SK-N-MC (cell line): ENCODE results near the gene PLA2G4F.

ENCODE experiments used
- DNase-seq: peaks from one replicate; pipeline ENCODE4 v3.0.0-alpha.2; 2011; ENCODE audit warnings: low read depth, low spot score
- H3K27ac ChIP-seq: fragments of 200-600 bp; sonication (generic); 2 replicates; pipeline ENCODE4 v1.5.1; 2016; ENCODE audit warnings: mixed run types
- H3K36me3 ChIP-seq: fragments of 200-600 bp; sonication (generic); 2 replicates; pipeline ENCODE4 v1.6.1; 2017; ENCODE audit warnings: antibody characterized with exemption, low read length, mixed read lengths; ENCODE audit not compliant: insufficient read depth
- H3K4me3 ChIP-seq: fragments of 200-600 bp; sonication (generic); 2 replicates; pipeline ENCODE4 v1.5.1; 2016
- H3K9ac ChIP-seq: fragments of 200-600 bp; sonication (generic); 2 replicates; pipeline ENCODE4 v1.8.0; 2017; ENCODE audit warnings: mixed run types, mixed read lengths; ENCODE audit not compliant: insufficient read length
- H3K9me3 ChIP-seq: fragments of 200-600 bp; sonication (generic); 2 replicates; pipeline ENCODE4 v1.6.1; 2017; ENCODE audit warnings: low read depth, mild to moderate bottlenecking, antibody characterized with exemption, low read length, moderate library complexity, mixed read lengths
- EZH2 ChIP-seq: fragments of 200-600 bp; sonication (generic); IDR thresholded peaks from one replicate; pipeline ENCODE4 v1.6.1; 2017; ENCODE audit warnings: antibody characterized with exemption
- FOXP2 ChIP-seq: optimal IDR thresholded peaks from 2 replicates; pipeline ENCODE3; 2011; ENCODE audit warnings: mild to moderate bottlenecking, moderate library complexity; ENCODE audit not compliant: insufficient read depth; ENCODE audit errors: extremely low read length, control extremely low read depth
- POLR2AphosphoS5 ChIP-seq: IDR thresholded peaks from 2 replicates; pipeline ENCODE4 v1.6.1; 2012; ENCODE audit warnings: mild to moderate bottlenecking, low read depth, low read length, borderline replicate concordance

The PLA2G4F gene

DNA sequence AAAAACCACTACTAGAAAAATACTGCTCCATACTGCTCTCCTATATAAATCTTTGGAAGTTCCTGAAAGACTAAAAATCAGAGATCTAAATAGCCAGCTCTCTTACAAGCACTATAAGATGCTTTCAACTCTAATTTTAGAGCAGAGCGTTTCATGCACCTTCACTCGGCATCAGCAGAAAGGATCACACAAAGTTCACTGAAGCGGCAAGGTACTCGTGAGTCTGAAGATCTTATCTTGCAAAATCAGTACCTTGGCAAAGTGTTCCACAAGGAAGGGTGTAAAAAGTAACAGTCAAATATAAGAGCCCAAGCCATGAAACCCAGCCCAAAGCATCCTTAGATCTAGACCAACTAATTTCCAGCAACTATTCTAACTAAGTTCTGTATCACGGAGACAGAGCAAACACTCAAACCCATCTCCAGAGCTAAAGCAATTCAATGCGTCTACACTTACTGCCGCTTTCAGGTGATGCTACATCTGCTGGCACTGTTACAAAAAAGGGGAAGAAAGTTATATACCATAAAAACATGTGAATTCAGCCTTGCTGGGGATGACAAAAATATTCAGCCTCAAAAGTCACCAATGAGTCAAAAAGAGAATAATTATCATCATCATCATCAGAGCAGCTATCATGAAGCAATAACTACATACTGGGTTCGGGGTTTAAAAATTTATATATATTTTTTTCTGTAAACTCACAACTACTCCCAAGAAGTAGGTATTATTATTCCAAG lies 35.3 kb upstream of the PLA2G4F start:
- Histone ChIP-seq H3K9ac (no peak overlapping the region), H3K36me3 (peaks cover 24% of the 10 kb centered on the region)
- no peak for DNase-seq

DNA sequence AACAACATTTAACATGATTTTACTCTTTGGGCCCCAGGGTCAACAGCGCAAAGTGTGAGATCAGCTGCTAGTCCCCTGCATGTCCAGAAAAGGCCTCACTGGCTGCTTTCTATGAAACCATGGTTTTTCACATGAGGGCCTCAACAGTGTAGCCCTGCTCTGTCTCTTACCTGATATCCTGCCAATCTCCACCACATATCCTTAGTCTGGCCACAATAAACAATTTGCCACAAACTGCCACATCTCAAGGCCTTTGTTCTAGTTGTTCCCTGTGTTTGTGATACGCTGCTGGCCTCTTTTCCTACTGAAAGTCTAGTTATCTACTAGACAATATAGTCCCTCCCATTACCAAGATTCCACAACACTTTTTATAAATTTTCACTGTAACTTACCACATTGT lies 33.9 kb upstream of the PLA2G4F start:
- TF ChIP-seq FOXP2 (no peak), POLR2AphosphoS5 (no peak), EZH2 (no peak)
- no peak for DNase-seq
- no peak overlapping the region for H3K4me3 ChIP-seq
- no peak overlapping the region for H3K27ac ChIP-seq
- H3K9ac ChIP-seq, result no peak overlapping the region
- peaks cover 36% of the 10 kb centered on the region for H3K36me3 ChIP-seq
- H3K9me3 ChIP-seq, result no peaks in the 10 kb centered on the region

More for the DNA sequence above, 35.3 kb upstream of the PLA2G4F start:
- Histone ChIP-seq H3K27ac (no peak overlapping the region), H3K4me3 (no peak overlapping the region), H3K9me3 (no peaks in the 10 kb centered on the region)
- TF ChIP-seq EZH2 (no peak), FOXP2 (no peak), POLR2AphosphoS5 (no peak)

DNA sequence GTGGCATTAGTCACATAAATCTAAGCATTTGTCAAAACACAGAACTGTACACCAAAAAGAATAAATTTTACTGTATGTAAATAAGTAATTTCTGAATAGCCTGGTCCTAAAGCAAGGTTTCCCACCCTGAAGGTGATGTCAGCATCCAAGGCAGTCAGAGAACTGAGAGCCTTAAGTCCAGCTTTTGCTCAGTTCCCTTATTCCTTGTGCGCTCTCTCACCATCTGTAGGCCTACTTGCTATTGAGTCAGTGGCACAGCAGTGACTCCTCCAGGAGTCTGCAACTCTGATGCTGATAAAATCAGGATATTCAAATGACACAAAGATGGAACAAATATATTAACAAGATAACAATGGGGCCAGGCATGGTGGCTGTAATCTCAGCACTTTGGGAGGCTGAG lies 29.4 kb upstream of the PLA2G4F start:
- no peak for DNase-seq
- TF ChIP-seq POLR2AphosphoS5, result no peak
- TF ChIP-seq FOXP2, result no peak
- no peak for TF ChIP-seq EZH2
- Histone ChIP-seq H3K4me3 (no peak overlapping the region), H3K9ac (no peak overlapping the region), H3K36me3 (peaks cover 46% of the 10 kb centered on the region), H3K27ac (no peak overlapping the region), H3K9me3 (no peaks in the 10 kb centered on the region)

DNA sequence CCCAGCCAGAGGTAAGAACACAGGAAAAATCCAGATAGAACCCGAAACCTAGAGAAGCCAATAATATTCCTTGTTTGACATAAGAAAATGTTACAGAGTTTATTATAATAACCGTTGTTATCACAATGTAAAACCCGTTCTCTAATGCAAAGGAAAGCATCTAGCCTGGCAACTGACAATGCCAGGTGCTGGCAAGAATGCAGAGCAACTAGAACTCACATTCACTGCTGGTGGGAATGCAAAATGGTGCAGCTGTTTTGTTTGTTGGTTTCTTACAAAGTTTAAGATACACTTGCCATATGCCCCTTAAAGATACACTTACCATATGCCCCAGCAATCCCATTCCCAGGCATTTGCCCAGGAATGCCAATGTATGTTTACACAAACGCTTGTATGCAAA lies 28.3 kb upstream of the PLA2G4F start:
- DNase-seq, result no peak
- H3K27ac ChIP-seq, result no peak overlapping the region
- no peak for TF ChIP-seq FOXP2
- no peak for TF ChIP-seq POLR2AphosphoS5
- no peak for TF ChIP-seq EZH2
- no peaks in the 10 kb centered on the region for H3K9me3 ChIP-seq
- no peak overlapping the region for H3K9ac ChIP-seq
- H3K4me3 ChIP-seq, result no peak overlapping the region
- H3K36me3 ChIP-seq, result peaks cover 43% of the 10 kb centered on the region

DNA sequence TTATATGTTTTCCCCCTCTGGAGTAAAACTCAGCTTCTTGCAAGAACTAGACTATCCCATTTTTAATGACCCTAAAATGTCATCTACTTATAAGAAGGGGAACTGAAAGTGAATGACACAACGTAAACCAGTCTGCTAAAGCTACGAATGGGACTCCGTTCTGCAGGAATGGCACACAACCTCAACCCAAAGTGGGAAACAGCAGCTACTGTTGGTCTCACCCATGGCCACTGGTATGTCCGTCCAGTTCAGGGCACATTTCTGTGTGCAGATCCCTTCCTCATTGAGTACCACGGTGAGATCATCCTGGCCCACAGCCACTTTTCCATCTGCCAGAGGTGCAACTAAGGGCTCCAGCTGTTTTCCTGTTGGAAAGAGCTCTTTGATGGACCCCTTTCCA lies 27.9 kb upstream of the PLA2G4F start:
- no peak for DNase-seq
- H3K4me3 ChIP-seq, result no peak overlapping the region
- H3K27ac ChIP-seq, result no peak overlapping the region
- TF ChIP-seq EZH2 (no peak), POLR2AphosphoS5 (no peak), FOXP2 (no peak)
- H3K9me3 ChIP-seq, result no peaks in the 10 kb centered on the region
- no peak overlapping the region for H3K9ac ChIP-seq
- H3K36me3 ChIP-seq, result peaks cover 45% of the 10 kb centered on the region

DNA sequence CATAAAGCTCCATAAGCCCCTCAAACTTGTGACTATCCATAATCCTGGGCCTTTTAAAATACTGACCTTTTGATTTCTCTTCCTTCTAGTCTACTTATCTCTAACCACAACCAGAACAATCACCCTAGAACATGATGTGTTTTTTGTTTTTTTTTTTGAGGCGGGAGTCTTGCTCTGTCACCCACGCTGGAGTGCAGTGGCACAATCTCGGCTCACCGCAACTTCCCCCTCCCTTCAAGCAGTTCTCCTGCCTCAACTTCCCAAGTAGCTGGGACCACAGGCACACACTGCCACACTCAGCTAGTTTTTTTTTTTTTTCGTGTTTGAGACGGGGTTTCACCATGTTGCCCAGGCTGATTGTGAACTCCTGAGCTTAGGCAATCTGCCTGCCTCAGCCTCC lies 26.5 kb upstream of the PLA2G4F start:
- DNase-seq, result no peak
- Histone ChIP-seq H3K4me3 (no peak overlapping the region), H3K9me3 (no peaks in the 10 kb centered on the region), H3K36me3 (peaks cover 48% of the 10 kb centered on the region), H3K27ac (no peak overlapping the region), H3K9ac (no peak overlapping the region)
- no peak for TF ChIP-seq EZH2
- TF ChIP-seq FOXP2, result no peak
- TF ChIP-seq POLR2AphosphoS5, result no peak

DNA sequence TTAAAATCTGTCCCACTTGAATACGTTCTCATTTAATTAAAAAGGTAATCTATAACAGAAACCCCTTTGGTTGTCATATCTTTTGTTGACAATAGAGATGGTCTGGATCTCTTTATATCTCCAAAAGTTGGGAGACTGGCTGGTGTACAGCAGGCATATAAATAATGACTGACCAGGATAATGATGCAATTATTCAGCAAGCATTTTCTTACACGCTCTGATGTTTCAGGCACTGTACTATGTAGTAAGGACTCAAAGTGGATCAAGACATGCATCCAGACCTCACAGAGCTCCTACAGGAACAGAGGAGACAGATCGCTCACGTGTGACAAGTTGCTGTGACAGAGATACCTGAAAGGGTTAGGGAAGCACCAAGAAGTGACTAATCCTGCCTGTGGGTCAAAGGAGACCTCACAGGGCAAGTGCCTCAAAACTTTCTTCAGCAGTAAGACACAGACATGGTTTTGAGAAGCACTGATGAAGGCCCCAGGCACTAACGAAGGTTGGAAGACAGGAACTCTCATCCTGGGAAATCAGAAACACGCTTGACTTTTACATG lies 26.0 kb upstream of the PLA2G4F start:
- DNase-seq, result no peak
- TF ChIP-seq POLR2AphosphoS5, result no peak
- TF ChIP-seq EZH2, result no peak
- TF ChIP-seq FOXP2, result no peak
- Histone ChIP-seq H3K27ac (no peak overlapping the region), H3K36me3 (peaks cover 45% of the 10 kb centered on the region), H3K9ac (no peak overlapping the region), H3K9me3 (no peaks in the 10 kb centered on the region), H3K4me3 (no peak overlapping the region)

DNA sequence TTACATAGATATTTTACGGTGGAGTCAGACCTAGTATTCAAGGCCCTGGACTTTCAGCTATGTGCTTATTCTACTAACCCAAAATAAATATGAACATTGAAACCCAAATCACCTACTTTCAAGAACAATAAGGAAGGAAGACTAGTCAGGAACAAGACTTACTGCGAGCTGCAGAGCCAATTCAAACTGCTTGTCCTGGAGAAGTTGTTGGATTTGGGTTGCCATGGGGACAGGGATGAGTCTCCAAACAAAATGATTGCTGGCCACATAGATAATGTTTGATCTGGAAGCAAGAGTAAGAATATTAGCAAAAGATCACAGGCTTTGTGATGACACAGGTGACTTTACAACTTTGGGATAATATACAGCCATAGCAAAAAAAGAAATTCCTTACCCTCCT lies 21.6 kb upstream of the PLA2G4F start:
- Histone ChIP-seq H3K9me3 (no peaks in the 10 kb centered on the region), H3K27ac (no peak overlapping the region), H3K4me3 (no peak overlapping the region), H3K36me3 (peaks cover 28% of the 10 kb centered on the region), H3K9ac (no peak overlapping the region)
- TF ChIP-seq POLR2AphosphoS5, result no peak
- no peak for TF ChIP-seq FOXP2
- no peak for TF ChIP-seq EZH2
- no peak for DNase-seq
